Neural progenitor cell (in vitro differentiated cells): ENCODE results near the gene NPR2. TPM values are rescaled to one million over a fixed set of nuclear protein-coding genes. Genes with fewer than 3 reads are reported as not detected.

ENCODE experiments used
- DNase-seq: peaks from one replicate; pipeline ENCODE4 v3.0.0-alpha.2; 2016; ENCODE audit warnings: low spot score
- H2AFZ ChIP-seq: fragments of 200-600 bp; sonication (generic); replicated peaks from 2 replicates; pipeline ENCODE4 v1.6.1; 2016; ENCODE audit warnings: antibody characterized with exemption
- H3F3A ChIP-seq: fragments of 200-600 bp; sonication (generic); 2 replicates; pipeline ENCODE4 v1.6.1; 2016; ENCODE audit warnings: antibody characterized with exemption, low read depth
- H3K27ac ChIP-seq: fragments of 200-600 bp; sonication (generic); 2 replicates; pipeline ENCODE4 v1.5.1; 2016; ENCODE audit warnings: mild to moderate bottlenecking
- H3K27me3 ChIP-seq: fragments of 200-600 bp; sonication (generic); 2 replicates; pipeline ENCODE4 v1.6.1; 2016; ENCODE audit warnings: mild to moderate bottlenecking, moderate library complexity
- H3K36me3 ChIP-seq: fragments of 200-600 bp; sonication (generic); 2 replicates; pipeline ENCODE4 v1.5.1; 2016
- H3K4me1 ChIP-seq: fragments of 200-600 bp; sonication (generic); 2 replicates; pipeline ENCODE4 v1.6.1; 2016; ENCODE audit warnings: mixed run types
- H3K4me2 ChIP-seq: fragments of 200-600 bp; sonication (generic); 2 replicates; pipeline ENCODE4 v1.6.1; 2016
- H3K4me3 ChIP-seq: fragments of 200-600 bp; sonication (generic); 2 replicates; pipeline ENCODE4 v1.5.1; 2016
- H3K79me2 ChIP-seq: fragments of 200-600 bp; sonication (generic); 2 replicates; pipeline ENCODE4 v1.6.1; 2016; ENCODE audit warnings: low read depth
- H3K9ac ChIP-seq: fragments of 200-600 bp; sonication (generic); 2 replicates; pipeline ENCODE4 v1.6.1; 2016
- H3K9me3 ChIP-seq: fragments of 200-600 bp; sonication (generic); 2 replicates; pipeline ENCODE4 v1.5.1; 2016; ENCODE audit warnings: low read depth
- H4K20me1 ChIP-seq: fragments of 200-600 bp; sonication (generic); 2 replicates; pipeline ENCODE4 v1.6.1; 2016; ENCODE audit warnings: low read depth
- H3K27ac Mint-ChIP-seq: 3 replicates; pipeline ENCODE4 v1.8.0; 2021; ENCODE audit warnings: mixed read lengths
- H3K27me3 Mint-ChIP-seq: 2 replicates; pipeline ENCODE4 v1.8.0; 2022; ENCODE audit warnings: low read depth, mild to moderate bottlenecking, inconsistent platforms, moderate library complexity, mixed read lengths; ENCODE audit not compliant: insufficient read depth
- H3K36me3 Mint-ChIP-seq: 3 replicates; pipeline ENCODE4 v1.8.0; 2021; ENCODE audit warnings: mixed read lengths
- H3K4me1 Mint-ChIP-seq: 3 replicates; pipeline ENCODE4 v1.8.0; 2021; ENCODE audit warnings: mixed read lengths
- H3K4me3 Mint-ChIP-seq: 3 replicates; pipeline ENCODE4 v1.8.0; 2021; ENCODE audit warnings: mild to moderate bottlenecking, moderate library complexity, mixed read lengths
- H3K9me3 Mint-ChIP-seq: 3 replicates; pipeline ENCODE4 v1.8.0; 2020; ENCODE audit warnings: mixed read lengths
- EZH2 ChIP-seq: fragments of 200-600 bp; sonication (generic); IDR thresholded peaks from 2 replicates; pipeline ENCODE4 v1.6.1; 2017; ENCODE audit warnings: antibody characterized with exemption, mild to moderate bottlenecking, moderate library complexity
- EZH2phosphoT487 ChIP-seq: fragments of 200-600 bp; sonication (generic); IDR thresholded peaks from 2 replicates; pipeline ENCODE4 v1.6.1; 2017; ENCODE audit warnings: antibody characterized with exemption
- total RNA-seq: library from RNA; depleted of rRNA; stranded (reverse); fragments of >200 nt; gene quantifications from 2 replicates; pipeline ENCODE4 v1.2.3, GENCODE V29; 2015; ENCODE audit warnings: low replicate concordance
- TF ChIP-seq, protein P1 (sequence below): fragments of 200-600 bp; sonication (generic); IDR thresholded peaks from 2 replicates; pipeline ENCODE4 v1.5.1; 2017; ENCODE audit warnings: antibody characterized with exemption, mild to moderate bottlenecking

Gene NPR2
- total RNA-seq, 1 donor from 2014 or later: 5.6 TPM

DNA sequence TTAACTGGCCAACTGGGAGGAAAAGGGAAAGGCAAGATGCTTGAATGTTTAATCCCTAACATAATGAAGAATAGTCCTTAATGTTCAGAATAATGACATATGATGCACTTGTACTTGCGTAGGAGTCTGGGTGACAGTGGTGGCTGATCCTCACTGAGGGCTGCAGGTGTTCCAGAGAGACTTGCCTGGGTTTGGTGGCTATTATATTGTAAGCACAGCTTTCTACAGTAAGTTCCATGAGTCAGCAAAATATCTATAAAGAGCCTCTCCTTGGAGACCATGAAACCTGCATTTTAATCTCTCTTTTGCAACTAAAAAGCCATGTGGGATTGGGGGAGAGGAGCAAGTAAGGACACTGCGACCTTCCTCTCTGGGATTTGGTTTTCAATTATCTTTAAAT, 1.9 kb upstream of the NPR2 start:
- H3K4me3 ChIP-seq: no peak overlapping the region
- no peaks in the 10 kb centered on the region for H3K27me3 ChIP-seq
- H3K9ac ChIP-seq: no peak overlapping the region
- no peak overlapping the region for H3K4me3 Mint-ChIP-seq
- no peaks in the 10 kb centered on the region for H4K20me1 ChIP-seq
- TF ChIP-seq EZH2 (no peak), EZH2phosphoT487 (no peak)
- TF ChIP-seq, protein P1, sequence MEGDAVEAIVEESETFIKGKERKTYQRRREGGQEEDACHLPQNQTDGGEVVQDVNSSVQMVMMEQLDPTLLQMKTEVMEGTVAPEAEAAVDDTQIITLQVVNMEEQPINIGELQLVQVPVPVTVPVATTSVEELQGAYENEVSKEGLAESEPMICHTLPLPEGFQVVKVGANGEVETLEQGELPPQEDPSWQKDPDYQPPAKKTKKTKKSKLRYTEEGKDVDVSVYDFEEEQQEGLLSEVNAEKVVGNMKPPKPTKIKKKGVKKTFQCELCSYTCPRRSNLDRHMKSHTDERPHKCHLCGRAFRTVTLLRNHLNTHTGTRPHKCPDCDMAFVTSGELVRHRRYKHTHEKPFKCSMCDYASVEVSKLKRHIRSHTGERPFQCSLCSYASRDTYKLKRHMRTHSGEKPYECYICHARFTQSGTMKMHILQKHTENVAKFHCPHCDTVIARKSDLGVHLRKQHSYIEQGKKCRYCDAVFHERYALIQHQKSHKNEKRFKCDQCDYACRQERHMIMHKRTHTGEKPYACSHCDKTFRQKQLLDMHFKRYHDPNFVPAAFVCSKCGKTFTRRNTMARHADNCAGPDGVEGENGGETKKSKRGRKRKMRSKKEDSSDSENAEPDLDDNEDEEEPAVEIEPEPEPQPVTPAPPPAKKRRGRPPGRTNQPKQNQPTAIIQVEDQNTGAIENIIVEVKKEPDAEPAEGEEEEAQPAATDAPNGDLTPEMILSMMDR: no peak
- peaks cover 17% of the 10 kb centered on the region for H3K4me1 Mint-ChIP-seq
- H3K9me3 ChIP-seq: no peaks in the 10 kb centered on the region
- no peak overlapping the region for H3K27ac ChIP-seq
- no peak for DNase-seq
- no peak overlapping the region for H2AFZ ChIP-seq
- peaks cover 6% of the 10 kb centered on the region for H3K27me3 Mint-ChIP-seq
- H3F3A ChIP-seq: peaks cover 6% of the 10 kb centered on the region
- H3K27ac Mint-ChIP-seq: no peak overlapping the region
- H3K79me2 ChIP-seq: no peaks in the 10 kb centered on the region
- H3K4me2 ChIP-seq: no peak overlapping the region
- peaks cover 8% of the 10 kb centered on the region for H3K4me1 ChIP-seq
- no peaks in the 10 kb centered on the region for H3K9me3 Mint-ChIP-seq
- no peaks in the 10 kb centered on the region for H3K36me3 ChIP-seq
- no peaks in the 10 kb centered on the region for H3K36me3 Mint-ChIP-seq

DNA sequence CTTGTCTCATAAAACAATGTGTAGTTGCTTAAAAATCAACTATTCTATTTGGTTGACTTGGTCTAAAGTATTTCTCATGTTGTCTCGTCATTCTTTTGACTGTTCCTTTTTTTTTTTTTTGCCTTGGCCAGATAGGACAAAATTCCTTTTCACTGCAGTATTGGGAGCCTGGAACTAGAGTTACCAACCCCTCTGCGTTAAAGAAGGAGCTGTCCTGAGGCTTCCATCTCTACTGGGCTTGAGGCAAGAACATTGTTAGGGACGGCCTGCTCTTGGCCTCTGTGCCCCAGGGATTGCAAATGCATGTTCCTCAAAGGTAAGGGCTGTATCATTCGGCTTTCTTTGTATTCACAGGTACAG, 1.4 kb upstream of the NPR2 start:
- H3K4me2 ChIP-seq: no peak overlapping the region
- H3K9ac ChIP-seq: no peak overlapping the region
- TF ChIP-seq EZH2phosphoT487 (no peak), EZH2 (no peak)
- TF ChIP-seq, protein P1: no peak
- no peaks in the 10 kb centered on the region for H3K9me3 ChIP-seq
- no peaks in the 10 kb centered on the region for H3K9me3 Mint-ChIP-seq
- H2AFZ ChIP-seq: no peak overlapping the region
- no peaks in the 10 kb centered on the region for H3K79me2 ChIP-seq
- peaks cover 6% of the 10 kb centered on the region for H3F3A ChIP-seq
- H3K36me3 Mint-ChIP-seq: no peaks in the 10 kb centered on the region
- no peak overlapping the region for H3K4me3 ChIP-seq
- peaks cover 17% of the 10 kb centered on the region for H3K4me1 Mint-ChIP-seq
- H3K27me3 ChIP-seq: no peaks in the 10 kb centered on the region
- no peak overlapping the region for H3K4me3 Mint-ChIP-seq
- DNase-seq: no peak
- no peak overlapping the region for H3K27ac ChIP-seq
- H4K20me1 ChIP-seq: no peaks in the 10 kb centered on the region
- peaks cover 8% of the 10 kb centered on the region for H3K4me1 ChIP-seq
- peaks cover 6% of the 10 kb centered on the region for H3K27me3 Mint-ChIP-seq
- no peaks in the 10 kb centered on the region for H3K36me3 ChIP-seq
- peak overlapping the region; percentile 88 for H3K27ac Mint-ChIP-seq

DNA sequence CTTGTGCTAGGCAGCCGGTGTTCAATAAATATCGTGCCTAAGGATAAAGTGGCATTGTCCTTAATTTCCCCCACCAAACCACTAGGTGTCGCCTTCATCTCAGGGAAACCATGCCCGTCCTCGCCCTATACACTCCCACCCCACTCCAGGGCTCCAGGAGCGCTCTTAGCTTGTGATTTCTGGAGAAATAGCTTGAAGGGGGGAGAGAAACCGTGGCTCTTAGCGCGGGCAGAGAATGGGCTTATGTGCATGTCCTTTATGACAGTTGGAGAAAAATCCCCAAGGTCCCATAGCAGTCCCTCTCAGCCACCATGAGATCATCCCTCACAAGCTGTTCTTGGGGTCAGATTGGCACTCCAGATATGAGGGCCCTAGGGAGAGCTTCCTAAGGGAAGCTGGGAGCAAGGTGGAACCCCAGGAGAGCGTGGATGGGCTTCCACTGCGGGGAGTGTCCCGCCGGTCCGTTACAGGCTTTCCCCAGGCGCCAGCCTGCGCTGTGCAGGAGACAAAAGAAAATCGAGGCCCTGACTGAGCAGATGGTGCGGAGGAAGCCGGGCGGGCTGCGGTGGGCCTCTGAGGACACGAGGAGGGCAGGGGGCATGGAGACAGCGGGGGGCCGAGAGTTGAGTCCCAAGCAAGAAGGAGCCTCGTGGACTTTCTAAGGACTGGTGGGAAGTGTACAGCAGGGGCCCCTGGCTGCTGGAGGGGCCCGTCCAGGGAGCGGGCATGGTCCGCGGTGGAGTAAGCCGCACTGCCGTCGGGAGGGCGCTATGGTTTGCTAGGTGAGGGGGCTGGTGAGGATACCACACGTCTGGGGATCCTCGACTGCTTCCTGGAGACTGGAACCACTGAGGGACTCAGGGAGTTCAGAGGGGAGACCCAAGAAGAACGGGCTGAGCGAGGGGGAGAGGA, 750 bp upstream of the NPR2 start:
- Histone ChIP-seq H2AFZ (peak overlapping the region; percentile 15), H3K36me3 (no peaks in the 10 kb centered on the region), H4K20me1 (no peaks in the 10 kb centered on the region), H3K27me3 (no peaks in the 10 kb centered on the region), H3F3A (peaks cover 6% of the 10 kb centered on the region), H3K4me3 (peak overlapping the region; percentile 51), H3K4me2 (peak overlapping the region; percentile 86), H3K79me2 (no peaks in the 10 kb centered on the region), H3K4me1 (peaks cover 8% of the 10 kb centered on the region), H3K9me3 (no peaks in the 10 kb centered on the region), H3K27ac (no peak overlapping the region), H3K9ac (no peak overlapping the region)
- peak; percentile 87 for DNase-seq
- peaks cover 5% of the 10 kb centered on the region for H3K27me3 Mint-ChIP-seq
- TF ChIP-seq, protein P1: peak; percentile 89
- TF ChIP-seq EZH2phosphoT487: no peak
- no peaks in the 10 kb centered on the region for H3K36me3 Mint-ChIP-seq
- no peaks in the 10 kb centered on the region for H3K9me3 Mint-ChIP-seq
- peak overlapping the region; percentile 80 for H3K4me3 Mint-ChIP-seq
- peaks cover 17% of the 10 kb centered on the region for H3K4me1 Mint-ChIP-seq
- peak overlapping the region; percentile 90 for H3K27ac Mint-ChIP-seq
